ENCODE results near the gene PSD4.
A peak's percentile ranks its signal among the peaks of the same experiment; 100 is the strongest.

The PSD4 gene

DNA sequence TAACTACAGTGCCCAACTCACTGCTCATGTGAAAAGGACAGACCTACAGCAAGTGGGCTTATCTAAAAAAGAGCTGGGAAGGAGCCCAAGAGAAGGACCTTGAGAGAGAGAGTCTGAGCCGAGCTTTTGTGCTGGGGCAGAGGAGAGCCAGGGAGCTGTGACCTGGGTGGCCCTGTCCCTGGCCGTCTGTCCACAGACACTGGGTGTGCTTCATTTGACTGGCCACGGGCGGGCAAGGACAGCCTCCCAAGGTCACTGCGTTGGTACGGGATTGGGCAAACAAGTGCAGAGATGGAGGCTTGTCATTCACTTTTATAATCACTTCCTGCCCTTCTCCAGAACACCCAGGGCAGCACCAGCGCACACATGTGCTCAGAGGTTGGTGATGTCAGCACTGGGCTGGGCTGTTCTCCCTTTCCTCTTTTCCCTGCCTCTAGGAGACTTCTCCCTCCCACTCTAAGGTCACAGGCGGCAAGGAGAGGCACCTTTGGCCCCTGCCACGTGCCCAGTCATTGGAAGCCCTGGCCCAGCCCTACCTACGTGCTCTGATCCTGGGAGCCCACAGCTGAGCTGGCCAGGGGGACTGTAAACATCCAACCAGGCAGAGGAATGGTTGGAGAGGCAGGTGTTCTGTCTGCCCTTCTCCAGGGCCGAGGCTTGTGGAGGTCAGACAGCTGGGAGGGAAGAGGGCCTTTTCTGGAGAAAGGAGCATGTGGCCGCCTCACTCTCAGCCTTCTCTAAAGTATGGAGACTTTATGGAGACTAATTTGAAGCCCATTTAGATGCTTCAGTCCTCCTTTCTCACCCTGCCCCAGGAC, 6.4 kb upstream of the PSD4 start:
- CTCF ChIA-PET = interaction anchor here (0.8 kb wide), 1 partner anchor 29 kb away, joined by 3 read pairs; no protein-coding TSS in a partner anchor
- peak; percentile 6 for DNase-seq (ENCODE audit: extremely low spot score)

DNA sequence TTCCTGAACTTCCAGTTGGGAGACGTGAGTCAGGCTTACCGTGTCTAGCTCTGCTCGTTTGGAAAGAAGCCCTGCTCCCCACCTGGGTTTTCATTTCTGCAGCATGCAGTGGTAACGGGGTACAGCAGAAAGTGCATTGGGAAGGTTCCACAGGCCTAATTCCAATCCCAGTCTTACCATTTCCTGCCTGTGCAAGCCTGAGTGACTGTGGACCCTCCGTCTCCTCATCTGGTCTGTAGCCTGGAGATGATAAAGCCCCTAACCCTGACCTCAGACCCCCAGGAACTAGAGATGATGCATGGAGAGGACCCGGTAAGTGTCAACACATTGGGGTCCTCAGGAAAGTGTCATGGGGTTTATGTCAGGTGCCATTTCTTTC, 5.8 kb upstream of the PSD4 start:
- CTCF ChIA-PET = no interaction called here
- POLR2A ChIA-PET = no interaction called here

More for the DNA sequence above, 6.4 kb upstream of the PSD4 start:
- TF ChIP-seq, protein P1, sequence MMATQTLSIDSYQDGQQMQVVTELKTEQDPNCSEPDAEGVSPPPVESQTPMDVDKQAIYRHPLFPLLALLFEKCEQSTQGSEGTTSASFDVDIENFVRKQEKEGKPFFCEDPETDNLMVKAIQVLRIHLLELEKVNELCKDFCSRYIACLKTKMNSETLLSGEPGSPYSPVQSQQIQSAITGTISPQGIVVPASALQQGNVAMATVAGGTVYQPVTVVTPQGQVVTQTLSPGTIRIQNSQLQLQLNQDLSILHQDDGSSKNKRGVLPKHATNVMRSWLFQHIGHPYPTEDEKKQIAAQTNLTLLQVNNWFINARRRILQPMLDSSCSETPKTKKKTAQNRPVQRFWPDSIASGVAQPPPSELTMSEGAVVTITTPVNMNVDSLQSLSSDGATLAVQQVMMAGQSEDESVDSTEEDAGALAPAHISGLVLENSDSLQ (IDR thresholded peaks at IDR 0.05) = no peak
- TF ChIP-seq SUZ12 (IDR thresholded peaks at IDR 0.05) = no peak
- no peak for TF ChIP-seq CTBP1 (IDR thresholded peaks at IDR 0.05; ENCODE audit: borderline replicate concordance)
- TF ChIP-seq ZNF384 (IDR thresholded peaks at IDR 0.05) = no peak
- no peak for TF ChIP-seq LEF1 (IDR thresholded peaks at IDR 0.05; ENCODE audit: borderline replicate concordance)
- TF ChIP-seq NFRKB (IDR thresholded peaks at IDR 0.05) = no peak
- no peak for TF ChIP-seq SP1 (IDR thresholded peaks at IDR 0.05)
- no peak for TF ChIP-seq ARNT (IDR thresholded peaks at IDR 0.05)
- no peak for TF ChIP-seq HDGF (IDR thresholded peaks at IDR 0.05; ENCODE audit: borderline replicate concordance)
- TF ChIP-seq ELF4 (IDR thresholded peaks at IDR 0.05) = no peak
- TF ChIP-seq FOXM1 (IDR thresholded peaks at IDR 0.05; ENCODE audit: borderline replicate concordance) = no peak
- TF ChIP-seq TARDBP (IDR thresholded peaks at IDR 0.05) = no peak
- TF ChIP-seq FOXA1 (IDR thresholded peaks at IDR 0.05) = no peak
- no peak for TF ChIP-seq BHLHE40 (IDR thresholded peaks at IDR 0.05; ENCODE audit: borderline replicate concordance)
- no peak for TF ChIP-seq L3MBTL2 (conservative IDR thresholded peaks at IDR 0.05)
- TF ChIP-seq FOXK2 (IDR thresholded peaks at IDR 0.05) = no peak
- POLR2A ChIA-PET = no interaction called here

DNA sequence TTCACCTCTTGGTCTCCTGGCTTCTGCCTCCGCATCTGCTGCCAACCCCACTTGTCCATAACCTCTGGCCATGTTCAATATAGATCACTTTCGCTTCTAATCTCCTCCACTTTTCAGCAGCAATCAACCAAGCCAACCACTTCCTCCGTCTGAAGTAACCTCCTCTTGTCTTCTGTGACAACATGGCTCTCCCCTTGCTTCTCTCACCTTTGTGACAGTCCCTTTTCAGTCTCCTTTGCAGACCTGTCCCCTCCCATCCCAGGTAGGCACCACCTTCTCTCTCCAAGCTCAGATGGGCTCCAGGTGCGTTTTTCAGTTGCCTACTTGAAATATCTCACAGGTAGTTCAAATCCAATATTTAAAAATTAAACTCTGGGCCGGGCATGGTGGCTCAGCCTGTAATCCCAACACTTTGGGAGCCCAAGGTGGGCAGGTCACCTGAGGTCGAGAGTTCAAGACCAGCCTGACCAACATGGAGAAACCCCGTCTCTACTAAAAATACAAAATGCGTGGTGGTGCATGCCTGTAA, 4.7 kb upstream of the PSD4 start:
- POLR2A ChIA-PET = no interaction called here
- DNase-seq (ENCODE audit: extremely low spot score) = no peak
- CTCF ChIA-PET = no interaction called here
- TF ChIP-seq L3MBTL2 (conservative IDR thresholded peaks at IDR 0.05) = no peak

More for the DNA sequence above, 5.8 kb upstream of the PSD4 start:
- peak; percentile 1 for DNase-seq (ENCODE audit: extremely low spot score)
- TF ChIP-seq ZNF384 (IDR thresholded peaks at IDR 0.05) (no peak), BHLHE40 (IDR thresholded peaks at IDR 0.05; ENCODE audit: borderline replicate concordance) (no peak), FOXA1 (IDR thresholded peaks at IDR 0.05) (no peak), LEF1 (IDR thresholded peaks at IDR 0.05; ENCODE audit: borderline replicate concordance) (no peak), FOXK2 (IDR thresholded peaks at IDR 0.05) (no peak), FOXM1 (IDR thresholded peaks at IDR 0.05; ENCODE audit: borderline replicate concordance) (no peak), NFRKB (IDR thresholded peaks at IDR 0.05) (no peak), TARDBP (IDR thresholded peaks at IDR 0.05) (no peak), HDGF (IDR thresholded peaks at IDR 0.05; ENCODE audit: borderline replicate concordance) (no peak), SP1 (IDR thresholded peaks at IDR 0.05) (no peak), CTBP1 (IDR thresholded peaks at IDR 0.05; ENCODE audit: borderline replicate concordance) (no peak), ELF4 (IDR thresholded peaks at IDR 0.05) (no peak), L3MBTL2 (conservative IDR thresholded peaks at IDR 0.05) (no peak), ARNT (IDR thresholded peaks at IDR 0.05) (no peak), SUZ12 (IDR thresholded peaks at IDR 0.05) (no peak)
- TF ChIP-seq, protein P1 (IDR thresholded peaks at IDR 0.05) = no peak

DNA sequence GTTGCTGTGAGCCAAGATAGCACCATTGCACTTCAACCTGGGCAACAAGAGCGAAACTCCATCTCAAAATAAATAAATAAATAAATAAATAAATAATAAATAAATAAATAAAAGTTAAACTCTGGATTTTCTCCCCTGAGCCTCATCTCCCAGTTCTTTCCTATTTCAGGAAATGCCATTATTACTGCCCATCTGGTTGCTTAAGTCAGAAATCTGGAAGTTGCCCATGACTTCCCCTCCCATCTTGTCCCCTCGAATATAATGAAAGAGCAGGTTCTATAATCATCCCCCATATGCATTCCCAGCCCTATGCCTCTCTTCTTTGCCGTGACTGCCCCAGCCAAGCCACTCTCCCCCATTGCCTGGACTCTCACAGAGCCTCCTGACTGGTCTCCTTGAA, 4.2 kb upstream of the PSD4 start:
- DNase-seq (ENCODE audit: extremely low spot score) = no peak
- TF ChIP-seq L3MBTL2 (conservative IDR thresholded peaks at IDR 0.05) = no peak
- TF ChIP-seq ARNT (IDR thresholded peaks at IDR 0.05) = no peak
- no peak for TF ChIP-seq ZNF384 (IDR thresholded peaks at IDR 0.05)
- TF ChIP-seq FOXK2 (IDR thresholded peaks at IDR 0.05) = no peak
- TF ChIP-seq HDGF (IDR thresholded peaks at IDR 0.05; ENCODE audit: borderline replicate concordance) = no peak
- TF ChIP-seq LEF1 (IDR thresholded peaks at IDR 0.05; ENCODE audit: borderline replicate concordance) = no peak
- no peak for TF ChIP-seq TARDBP (IDR thresholded peaks at IDR 0.05)
- no peak for TF ChIP-seq NFRKB (IDR thresholded peaks at IDR 0.05)
- no peak for TF ChIP-seq FOXM1 (IDR thresholded peaks at IDR 0.05; ENCODE audit: borderline replicate concordance)
- TF ChIP-seq ELF4 (IDR thresholded peaks at IDR 0.05) = no peak
- TF ChIP-seq CTBP1 (IDR thresholded peaks at IDR 0.05; ENCODE audit: borderline replicate concordance) = no peak
- TF ChIP-seq SUZ12 (IDR thresholded peaks at IDR 0.05) = no peak
- TF ChIP-seq, protein P1 (IDR thresholded peaks at IDR 0.05) = no peak
- no peak for TF ChIP-seq FOXA1 (IDR thresholded peaks at IDR 0.05)
- no peak for TF ChIP-seq BHLHE40 (IDR thresholded peaks at IDR 0.05; ENCODE audit: borderline replicate concordance)
- TF ChIP-seq SP1 (IDR thresholded peaks at IDR 0.05) = no peak
- ChIA-PET POLR2A (no interaction called here), CTCF (no interaction called here)

DNA sequence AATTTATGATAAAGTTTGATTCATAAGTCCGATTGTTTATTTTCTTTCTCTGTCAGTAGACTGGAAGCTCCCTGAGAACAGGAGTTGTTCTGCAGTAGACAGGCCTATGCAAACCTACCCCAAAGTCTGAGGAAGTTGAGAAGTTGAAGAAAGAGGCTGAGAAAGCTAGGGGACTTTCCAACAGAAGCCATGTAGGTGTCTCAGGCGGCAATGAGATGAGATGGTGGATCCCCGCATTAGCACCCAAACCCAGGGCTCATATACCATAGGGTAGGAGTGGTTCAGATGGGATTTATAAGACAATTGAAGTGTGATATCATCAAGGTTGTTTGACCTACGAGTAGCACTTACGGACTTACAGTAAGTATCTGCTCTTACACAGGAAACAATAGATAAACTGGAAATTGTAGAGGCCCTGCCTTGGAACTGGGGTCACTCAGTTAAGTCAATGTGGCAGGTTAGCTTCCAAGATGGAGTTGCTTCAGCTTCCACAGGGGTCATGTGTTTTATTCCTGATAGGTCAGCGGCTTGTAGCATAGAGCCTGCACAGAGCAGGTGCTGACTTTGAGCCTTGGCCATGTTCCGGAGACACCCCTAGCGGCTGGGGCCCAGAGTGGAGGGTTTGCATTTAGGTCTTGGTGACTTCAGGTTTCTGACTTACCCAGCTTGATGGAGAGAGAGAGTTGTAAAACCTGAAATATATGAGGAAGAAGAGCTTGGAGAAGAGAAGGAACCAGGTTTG, 2.3 kb upstream of the PSD4 start:
- CTCF ChIA-PET = interaction anchor here (1.3 kb wide), 1 partner anchor 13 kb away, joined by 3 read pairs; no protein-coding TSS in a partner anchor
- DNase-seq (ENCODE audit: extremely low spot score) = no peak
- POLR2A ChIA-PET = no interaction called here
- TF ChIP-seq ZNF384 (IDR thresholded peaks at IDR 0.05) = no peak
- no peak for TF ChIP-seq TARDBP (IDR thresholded peaks at IDR 0.05)
- TF ChIP-seq LEF1 (IDR thresholded peaks at IDR 0.05; ENCODE audit: borderline replicate concordance) = no peak
- no peak for TF ChIP-seq CTBP1 (IDR thresholded peaks at IDR 0.05; ENCODE audit: borderline replicate concordance)
- no peak for TF ChIP-seq SP1 (IDR thresholded peaks at IDR 0.05)
- TF ChIP-seq FOXK2 (IDR thresholded peaks at IDR 0.05) = no peak
- TF ChIP-seq FOXM1 (IDR thresholded peaks at IDR 0.05; ENCODE audit: borderline replicate concordance) = no peak
- TF ChIP-seq FOXA1 (IDR thresholded peaks at IDR 0.05) = no peak
- TF ChIP-seq L3MBTL2 (conservative IDR thresholded peaks at IDR 0.05) = no peak
- no peak for TF ChIP-seq ELF4 (IDR thresholded peaks at IDR 0.05)
- no peak for TF ChIP-seq SUZ12 (IDR thresholded peaks at IDR 0.05)
- TF ChIP-seq BHLHE40 (IDR thresholded peaks at IDR 0.05; ENCODE audit: borderline replicate concordance) = no peak
- TF ChIP-seq HDGF (IDR thresholded peaks at IDR 0.05; ENCODE audit: borderline replicate concordance) = no peak
- TF ChIP-seq, protein P1 (IDR thresholded peaks at IDR 0.05) = no peak
- no peak for TF ChIP-seq NFRKB (IDR thresholded peaks at IDR 0.05)
- TF ChIP-seq ARNT (IDR thresholded peaks at IDR 0.05) = no peak
